ENCODE measurements around the gene CAPN5.

CAPN5 gene

DNA sequence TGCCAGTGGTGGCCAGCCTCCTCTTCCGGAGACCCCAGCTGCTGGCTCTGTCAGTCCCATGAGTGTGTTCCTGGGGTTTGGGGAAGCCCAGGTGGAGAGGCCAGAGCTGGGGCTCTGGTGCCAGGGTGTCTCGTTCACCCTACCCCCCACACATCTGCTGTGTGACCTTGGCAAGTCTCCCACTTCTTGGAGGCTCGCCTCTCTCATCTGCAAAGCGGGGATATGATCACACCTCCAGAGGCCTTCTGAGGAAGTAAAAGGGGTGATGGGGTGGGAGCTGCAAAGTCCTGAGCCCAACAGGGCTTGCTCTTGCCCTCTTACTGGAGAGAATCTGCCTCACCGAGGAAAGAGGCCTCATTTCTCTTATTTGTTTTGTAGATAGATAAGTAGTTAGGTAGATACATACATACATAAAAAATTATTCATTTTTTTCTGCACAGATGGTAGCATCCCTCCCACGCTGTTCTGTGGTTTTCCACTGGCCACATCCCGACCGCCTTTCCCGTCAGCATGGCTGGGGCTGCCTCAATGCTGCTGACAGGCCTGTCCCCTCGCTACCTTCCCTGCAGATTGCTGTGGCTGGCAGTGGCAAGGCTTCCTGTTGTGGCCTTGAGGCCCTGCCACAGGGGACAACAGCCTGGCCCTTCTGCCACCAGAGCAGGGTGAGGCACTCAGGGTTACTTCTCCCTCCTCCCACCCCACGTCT, 85.2 kb downstream of the CAPN5 start:
- DNase-seq, result no peak

DNA sequence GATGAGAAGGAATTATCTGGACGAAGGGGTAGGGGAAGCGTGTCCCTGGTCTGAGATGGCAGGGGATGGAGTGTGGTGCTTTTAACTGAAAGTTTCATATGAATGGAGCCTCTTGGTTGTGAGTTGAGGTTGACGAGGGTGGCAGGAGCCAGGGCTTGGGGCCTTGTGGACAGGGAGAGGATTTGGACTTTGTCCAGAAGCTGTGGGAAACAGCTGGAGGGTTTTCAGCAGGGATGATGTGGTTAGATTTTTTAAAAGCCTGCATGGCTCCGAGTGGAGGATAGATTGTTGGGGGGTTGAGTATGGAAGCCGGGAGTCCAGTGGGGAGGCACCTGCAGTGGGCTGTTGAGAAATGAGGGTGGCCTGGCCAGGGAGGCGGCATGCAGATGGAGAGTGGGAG, 86.1 kb downstream of the CAPN5 start:
- no peak for DNase-seq

DNA sequence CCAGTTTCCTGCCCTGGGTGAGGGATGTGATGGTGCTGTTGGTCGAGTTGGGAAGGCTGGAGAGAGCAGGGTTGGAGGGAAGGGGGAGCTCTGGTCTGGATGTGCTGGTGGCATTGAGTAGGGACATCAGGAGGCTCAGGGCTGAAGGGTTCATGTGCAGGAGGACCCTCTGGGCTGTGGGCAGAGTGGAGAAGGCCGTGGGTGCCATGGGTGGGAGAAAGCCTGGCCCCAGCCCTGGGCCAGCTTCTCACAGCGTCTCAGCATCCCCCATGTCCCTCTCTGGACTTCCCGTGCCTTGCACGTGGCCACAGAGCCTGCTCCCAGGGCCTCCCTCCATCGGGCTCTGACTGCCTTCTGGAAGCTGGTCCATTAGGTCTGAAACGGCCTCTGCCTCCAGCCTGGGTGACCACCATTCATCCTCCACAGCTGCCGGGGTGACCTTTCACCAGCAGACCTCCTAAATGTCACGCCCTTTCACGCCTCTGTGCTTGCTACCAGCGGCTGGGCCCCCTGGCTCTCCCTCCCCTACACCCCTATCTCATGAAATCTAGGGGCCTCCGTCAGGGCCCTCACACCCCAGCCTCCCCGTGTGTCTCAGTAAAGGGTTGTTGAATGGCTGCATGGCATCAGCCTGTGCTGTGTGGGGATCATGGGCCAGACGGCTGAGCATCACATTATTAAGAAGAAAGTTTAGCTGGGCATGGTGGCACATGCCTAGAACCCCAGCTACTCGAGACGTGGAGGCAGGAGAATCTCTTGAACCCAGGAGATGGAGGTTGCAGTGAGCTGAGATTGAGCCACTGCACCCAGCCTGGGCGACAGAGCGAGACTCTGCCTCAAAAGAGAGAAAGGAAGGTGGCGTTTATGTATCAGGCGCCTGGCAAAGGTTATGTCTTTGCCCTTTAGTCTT, 86.8 kb downstream of the CAPN5 start:
- DNase-seq, result no peak

- no peak for DNase-seq
Observed at GRCh38 chr11:77154381-77155081, 87.8 kb downstream of the CAPN5 start.

DNA sequence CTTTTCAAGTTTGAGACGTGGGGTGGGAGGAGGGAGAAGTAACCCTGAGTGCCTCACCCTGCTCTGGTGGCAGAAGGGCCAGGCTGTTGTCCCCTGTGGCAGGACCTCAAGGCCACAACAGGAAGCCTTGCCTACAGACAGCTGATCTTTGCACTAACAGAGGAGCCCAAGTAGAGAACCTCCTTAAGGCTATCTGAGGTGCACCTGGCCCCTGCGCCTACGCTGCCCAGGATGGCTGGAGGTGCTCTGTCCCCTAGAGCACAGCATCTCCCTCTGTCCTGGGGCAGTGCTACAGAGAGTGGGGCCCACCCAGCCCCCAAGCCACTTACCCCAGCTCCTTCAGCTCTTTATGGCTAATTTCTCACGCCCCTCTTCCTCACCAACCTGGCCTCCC, 88.3 kb downstream of the CAPN5 start:
- DNase-seq, result no peak

DNA sequence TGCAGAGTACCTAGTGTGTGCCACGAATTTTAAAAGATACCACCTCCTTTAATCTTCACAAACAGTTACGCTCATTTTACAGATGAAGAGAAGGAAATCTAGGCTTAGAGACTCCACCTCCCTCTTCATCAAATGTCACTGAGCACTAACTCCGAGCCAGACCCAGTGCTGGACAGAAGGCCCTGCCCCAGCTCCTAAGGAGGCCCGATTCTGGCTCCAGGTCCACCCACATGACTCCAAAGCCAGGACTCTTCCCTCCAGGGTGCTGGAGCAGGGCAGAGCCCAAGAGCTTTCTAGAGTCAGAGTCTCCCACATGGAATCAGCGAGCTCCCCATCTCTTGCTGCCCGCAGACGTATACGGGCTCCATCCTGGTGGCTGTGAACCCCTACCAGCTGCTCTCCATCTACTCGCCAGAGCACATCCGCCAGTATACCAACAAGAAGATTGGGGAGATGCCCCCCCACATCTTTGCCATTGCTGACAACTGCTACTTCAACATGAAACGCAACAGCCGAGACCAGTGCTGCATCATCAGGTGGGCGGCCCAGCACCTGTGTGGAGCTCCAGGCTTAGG, 88.9 kb downstream of the CAPN5 start:
- no peak for DNase-seq

GRCh38 chr11:77156396-77157195, 89.8 kb downstream of the CAPN5 start:
- no peak for DNase-seq

DNA sequence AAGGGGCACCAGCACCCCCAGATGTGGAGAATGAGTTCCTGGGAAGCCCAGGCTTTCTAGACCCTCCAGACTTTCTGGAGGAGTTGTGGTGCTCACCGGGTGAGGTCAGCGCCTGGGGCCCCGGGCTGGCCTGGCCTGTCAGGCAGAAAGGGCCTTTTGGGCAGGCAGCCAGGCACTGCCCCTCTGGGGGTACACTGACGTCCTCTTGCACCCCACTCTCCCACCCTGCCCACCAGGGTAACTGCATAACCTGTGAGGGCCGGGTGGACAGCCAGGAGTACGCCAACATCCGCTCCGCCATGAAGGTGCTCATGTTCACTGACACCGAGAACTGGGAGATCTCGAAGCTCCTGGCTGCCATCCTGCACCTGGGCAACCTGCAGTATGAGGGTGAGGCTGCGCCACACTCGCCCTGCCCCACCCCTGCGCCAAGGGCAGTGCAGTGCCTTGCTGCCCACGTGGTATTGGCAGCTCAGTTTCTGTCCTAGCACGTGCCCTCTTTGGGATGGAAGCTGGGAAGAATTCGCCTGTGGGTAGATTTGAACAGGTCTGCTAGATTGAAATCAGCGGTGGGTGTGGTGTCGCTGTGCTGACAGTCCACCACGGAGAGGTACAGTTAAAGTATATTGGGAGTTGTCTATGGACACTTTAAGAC, 91.4 kb downstream of the CAPN5 start:
- no peak for DNase-seq

GRCh38 chr11:77159219-77159936, 92.6 kb downstream of the CAPN5 start:
- DNase-seq, result no peak

- DNase-seq, result no peak
Observed at GRCh38 chr11:77159937-77160495, 93.2 kb downstream of the CAPN5 start.

DNA sequence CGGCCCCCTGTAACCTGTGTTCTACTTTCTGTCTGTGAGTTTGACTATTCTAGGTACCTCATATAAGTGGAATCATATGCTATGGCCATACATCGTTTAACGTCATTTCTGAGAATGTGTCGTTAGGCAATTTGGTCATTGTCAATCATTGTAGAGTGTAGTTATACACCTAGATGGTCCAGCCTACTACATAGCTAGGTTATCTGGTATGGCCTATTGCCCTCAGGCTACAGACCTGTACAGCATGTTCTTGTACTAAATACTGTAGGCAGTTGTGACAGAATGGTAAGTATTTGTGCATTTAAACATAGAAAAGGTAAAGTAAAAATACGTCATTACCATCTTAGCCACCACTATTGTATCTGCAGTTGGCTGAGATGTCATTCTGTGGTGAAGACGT, 96.5 kb downstream of the CAPN5 start:
- DNase-seq, result no peak

GRCh38 chr11:77165066-77165465, 98.3 kb downstream of the CAPN5 start:
- DNase-seq, result no peak

- no peak for DNase-seq
Observed at GRCh38 chr11:77166021-77166420, 99.2 kb downstream of the CAPN5 start.

GRCh38 chr11:77167111-77167626, 100.4 kb downstream of the CAPN5 start:
- no peak for DNase-seq

DNA sequence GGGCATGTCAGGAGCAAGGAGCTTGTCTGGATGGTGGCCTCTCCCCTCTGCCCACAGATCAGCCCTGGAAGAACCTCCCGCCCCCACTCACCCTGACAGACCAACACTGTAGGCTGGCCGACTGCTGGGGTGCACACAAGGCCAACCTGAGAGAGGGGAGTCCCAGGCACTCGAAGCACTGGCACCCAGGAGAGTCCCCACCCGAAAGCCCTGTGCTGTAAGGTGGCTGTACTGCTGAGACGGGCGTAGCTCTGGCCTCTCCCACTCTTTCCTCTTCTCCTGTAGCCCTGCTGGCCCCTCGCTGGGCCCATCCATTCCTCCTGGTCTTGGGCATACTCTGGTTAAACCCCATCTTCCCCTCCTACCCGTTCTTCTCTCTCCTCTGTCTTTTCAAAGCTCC, 101.0 kb downstream of the CAPN5 start:
- DNase-seq, result no peak

DNA sequence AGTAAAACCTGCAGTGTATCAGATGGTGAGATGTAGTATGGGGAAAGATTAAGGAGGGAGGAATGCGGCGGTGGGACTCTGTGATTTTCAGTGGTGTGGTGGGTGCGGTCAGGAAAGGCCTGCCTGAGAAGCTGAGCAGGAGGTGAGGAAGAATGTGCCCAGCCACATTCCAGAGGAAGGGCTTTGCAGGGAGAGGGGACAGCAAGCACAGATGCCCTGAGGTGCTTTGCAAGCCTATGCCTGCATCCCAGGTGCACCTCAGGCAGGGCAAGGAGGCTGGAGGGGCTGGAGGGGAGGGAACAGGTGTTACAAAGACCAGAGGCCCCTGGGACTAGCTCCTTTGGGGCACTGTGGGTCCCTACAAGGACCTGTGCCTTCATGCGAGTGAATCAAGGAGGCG, 103.3 kb downstream of the CAPN5 start:
- DNase-seq, result no peak

- DNase-seq, result no peak
Observed at GRCh38 chr11:77171254-77171653, 104.5 kb downstream of the CAPN5 start.

- no peak for DNase-seq
Observed at GRCh38 chr11:77171885-77172665, 105.3 kb downstream of the CAPN5 start.

GRCh38 chr11:77172666-77172982, 105.9 kb downstream of the CAPN5 start:
- no peak for DNase-seq
